Stimulated activated CD8-positive, alpha-beta memory T cell treated with anti-CD3 and anti-CD28 coated beads, Interleukin-15, amount 100 ng/mL, for 1 hour (primary cell): ENCODE data around the gene GPRC5D.

ENCODE experiments used
- DNase-seq: peaks from one replicate; pipeline ENCODE4 v3.0.0-alpha.2; 2020; ENCODE audit warnings: low read depth

Gene GPRC5D

GRCh38 chr12:12979731-12980259 is 27.8 kb upstream of the GPRC5D start:
- no peak for DNase-seq

DNA sequence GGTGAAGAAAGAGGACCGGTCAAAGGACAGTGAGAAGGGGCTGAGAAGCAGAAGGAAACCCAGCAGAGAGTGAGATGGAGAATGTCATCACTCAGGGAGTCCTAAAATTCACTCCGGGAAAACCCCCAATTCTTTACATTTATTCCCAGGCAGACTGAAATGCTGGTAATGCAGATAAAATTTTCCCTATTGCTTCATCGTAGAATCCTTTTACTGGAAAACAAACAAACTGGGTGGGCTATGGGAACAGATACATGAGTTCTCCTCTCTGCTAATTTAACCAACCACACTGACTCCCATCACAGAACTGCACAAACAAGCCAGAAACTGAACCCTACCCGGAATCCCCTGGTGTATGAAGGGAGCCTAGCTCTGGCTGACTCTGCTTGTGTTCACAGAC is 27.2 kb upstream of the GPRC5D start:
- DNase-seq: no peak

- no peak for DNase-seq
These were observed 25.3 kb upstream of the GPRC5D start for GRCh38 chr12:12977231-12977630.

DNA sequence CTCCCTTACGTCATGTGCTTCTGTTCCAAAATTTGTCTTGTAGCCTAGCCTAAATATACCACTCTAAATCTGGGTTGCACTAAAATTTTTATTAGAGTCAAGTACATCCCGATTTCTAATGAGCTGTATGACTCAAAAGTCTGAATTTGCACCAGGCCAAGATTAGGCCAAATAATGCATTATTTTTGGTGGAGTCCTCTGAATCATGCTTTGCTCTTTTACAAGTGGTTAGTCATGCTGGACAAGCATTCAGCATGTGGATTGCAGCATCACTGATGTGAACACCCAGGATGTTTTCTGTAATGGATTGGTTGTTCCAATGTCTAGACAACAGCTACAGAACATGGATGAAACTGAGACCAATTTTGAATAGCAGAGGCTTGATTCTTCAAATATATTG is 24.4 kb upstream of the GPRC5D start:
- DNase-seq: no peak

GRCh38 chr12:12975322-12976077 is 23.5 kb upstream of the GPRC5D start:
- no peak for DNase-seq

GRCh38 chr12:12974211-12974610 is 22.2 kb upstream of the GPRC5D start:
- no peak for DNase-seq

DNA sequence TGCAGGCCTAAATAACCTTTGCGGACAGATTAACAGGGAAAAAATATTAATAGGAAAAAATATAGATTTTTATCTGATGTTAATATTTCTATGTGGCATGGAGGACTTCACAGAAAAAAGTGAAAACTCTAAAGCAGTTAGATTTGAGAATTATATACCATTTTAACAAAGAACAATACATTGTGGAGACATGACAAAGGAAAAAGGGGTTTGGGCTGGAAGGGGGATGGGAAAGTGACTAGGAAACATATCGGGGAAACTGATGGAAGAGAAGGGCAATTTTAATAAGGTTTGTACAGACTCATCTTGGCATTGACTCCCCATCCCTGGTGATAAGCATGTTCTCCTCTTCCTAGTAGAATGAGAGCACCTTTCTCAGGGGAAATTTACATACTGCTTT is 21.0 kb upstream of the GPRC5D start:
- DNase-seq: no peak

- no peak for DNase-seq
These were observed 13.9 kb upstream of the GPRC5D start for GRCh38 chr12:12965836-12966235.

- DNase-seq: no peak
These were observed 12.3 kb upstream of the GPRC5D start for GRCh38 chr12:12964255-12964654.

DNA sequence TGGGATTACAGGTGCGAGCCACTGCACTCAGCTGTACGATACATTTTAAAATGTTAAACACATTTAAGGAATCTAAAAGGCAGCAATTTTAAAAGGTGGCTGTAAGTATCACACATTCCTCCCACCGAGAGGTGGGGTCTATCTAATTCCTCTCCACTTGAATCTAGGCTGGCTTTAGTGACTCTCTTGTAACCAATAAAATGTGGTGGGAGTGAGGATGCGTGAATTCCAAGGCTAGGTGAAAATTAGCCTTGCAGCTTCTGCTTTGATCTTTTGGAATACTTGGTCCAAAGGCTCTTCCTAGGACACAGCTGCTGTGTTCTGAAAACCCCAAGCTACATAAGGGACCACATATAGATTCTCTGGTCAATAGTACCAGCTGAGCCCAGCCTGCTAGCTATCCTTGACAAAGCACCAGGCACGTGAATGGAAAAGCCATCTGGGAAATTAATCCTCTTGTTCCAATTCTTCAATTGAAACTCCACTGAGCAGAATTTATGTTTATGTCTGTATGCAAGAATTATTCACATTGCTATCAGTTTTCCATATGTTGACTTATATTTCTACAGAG is 8.8 kb upstream of the GPRC5D start:
- DNase-seq: no peak

- no peak for DNase-seq
These were observed 6.9 kb upstream of the GPRC5D start for GRCh38 chr12:12958886-12959285.

- DNase-seq: no peak
These were observed 3.1 kb upstream of the GPRC5D start for GRCh38 chr12:12954878-12955625.

GRCh38 chr12:12954356-12954755 is 2.4 kb upstream of the GPRC5D start:
- no peak for DNase-seq

DNA sequence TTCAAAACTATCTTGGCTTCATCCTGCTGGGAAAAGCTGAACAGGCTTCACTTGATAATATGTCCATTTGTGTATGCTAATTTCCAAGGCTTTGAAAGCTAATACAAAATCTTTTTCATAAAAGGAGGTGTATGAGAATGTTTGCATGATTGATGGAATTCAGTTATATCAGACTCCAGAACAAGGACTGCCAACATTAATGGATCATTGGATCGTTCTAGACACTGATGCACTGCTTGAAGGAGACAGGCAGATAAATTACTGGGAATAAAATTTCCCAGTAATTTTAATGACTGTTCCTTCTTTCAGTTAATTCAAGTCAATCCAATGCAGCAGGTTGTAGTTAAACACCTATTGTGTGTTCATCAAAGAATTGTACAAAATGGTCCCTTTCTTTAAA is 466 bp downstream of the GPRC5D start:
- DNase-seq: no peak

DNA sequence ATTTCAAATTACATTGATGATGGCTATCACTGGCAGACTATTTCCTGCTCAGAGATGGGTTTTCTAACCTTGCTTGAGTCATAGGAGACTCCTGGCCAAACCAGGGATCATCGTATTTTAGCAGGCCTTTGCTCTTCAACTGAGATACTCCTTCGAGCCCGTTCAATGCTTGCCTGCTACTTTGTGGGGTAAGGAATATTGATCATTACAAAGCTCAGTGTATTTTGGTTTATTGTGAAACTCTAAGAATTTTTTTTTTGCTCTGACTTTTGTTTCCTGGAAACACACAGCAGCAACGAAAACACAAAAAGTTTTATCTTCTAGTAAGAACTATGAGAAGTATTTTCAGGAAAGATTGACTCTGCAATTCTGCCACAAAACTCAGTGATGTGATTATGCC is 4.1 kb downstream of the GPRC5D start:
- DNase-seq: no peak

DNA sequence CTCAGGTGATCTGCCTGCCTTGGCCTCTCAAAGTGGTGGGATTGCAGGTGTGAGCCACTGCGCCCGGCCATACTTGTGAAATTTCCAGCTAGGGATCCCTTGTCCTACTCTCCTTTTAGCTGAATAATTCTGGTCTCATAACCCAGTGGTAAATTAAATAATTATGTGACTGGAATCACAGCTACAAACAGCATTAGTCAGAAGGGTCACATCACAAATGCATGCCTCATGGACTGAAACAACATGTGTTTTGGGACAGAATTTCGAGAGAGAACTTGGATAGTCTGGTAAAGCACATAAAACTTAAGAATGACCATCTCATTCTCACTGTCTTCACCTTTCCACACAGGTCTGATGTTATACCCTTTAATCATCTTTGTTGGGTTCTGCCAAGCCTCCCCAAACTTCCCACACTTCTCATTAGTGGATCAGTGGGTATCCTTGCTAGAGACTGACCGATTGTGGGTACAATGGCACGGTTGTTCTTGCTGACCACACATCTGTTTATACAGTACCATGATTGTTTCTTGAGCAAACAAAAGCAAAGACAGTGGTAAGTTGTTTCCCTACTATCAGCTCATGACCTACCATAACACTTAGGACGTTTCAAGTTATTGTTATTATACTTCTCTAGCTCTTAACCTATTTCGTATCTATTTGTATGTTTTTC is 5.1 kb downstream of the GPRC5D start:
- no peak for DNase-seq

GRCh38 chr12:12945591-12945990 is 6.4 kb downstream of the GPRC5D start:
- no peak for DNase-seq

GRCh38 chr12:12943586-12944260 is 8.2 kb downstream of the GPRC5D start:
- DNase-seq: no peak

DNA sequence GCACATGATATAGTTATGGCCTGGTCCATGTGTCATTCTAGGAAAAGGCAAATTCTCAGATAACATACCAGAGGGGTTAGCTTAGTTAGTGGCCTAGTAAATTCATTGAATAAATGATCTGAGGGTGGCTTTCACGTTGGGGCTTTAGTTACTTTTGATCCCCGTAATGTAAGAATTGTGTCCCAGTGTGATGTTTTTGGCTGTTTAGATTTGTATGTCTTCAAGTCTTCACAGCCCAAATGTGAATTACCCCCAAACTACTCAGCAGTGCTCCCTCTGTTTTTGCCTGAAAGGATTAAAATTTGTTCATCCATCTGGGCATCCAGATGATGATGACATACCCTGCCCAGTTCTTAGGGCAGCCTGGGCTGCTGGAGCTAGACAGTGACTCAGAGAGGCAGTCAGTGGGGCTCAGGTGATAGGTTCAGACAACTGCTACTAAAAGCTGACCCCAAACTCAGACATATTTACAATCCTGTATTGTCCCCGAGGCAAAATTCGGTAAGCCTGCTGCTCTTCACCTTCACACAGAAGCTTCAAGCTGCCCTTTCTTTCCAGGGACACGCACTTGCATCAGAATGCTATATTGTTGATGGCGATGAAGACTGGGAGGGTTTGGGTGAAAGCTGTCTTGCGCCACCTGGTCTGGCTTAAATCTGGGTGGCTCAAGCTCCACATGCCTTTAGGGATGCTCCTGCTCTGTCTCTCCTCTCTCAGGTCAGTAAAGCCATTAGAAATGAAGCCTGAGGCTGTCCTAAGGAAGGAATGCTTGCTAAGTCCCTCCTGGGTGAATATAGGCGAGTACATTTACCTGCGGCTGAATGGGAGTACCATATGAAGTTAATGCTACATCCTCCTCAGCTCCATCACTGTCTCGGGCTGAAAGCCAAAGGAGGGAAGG is 10.3 kb downstream of the GPRC5D start:
- DNase-seq: no peak

DNA sequence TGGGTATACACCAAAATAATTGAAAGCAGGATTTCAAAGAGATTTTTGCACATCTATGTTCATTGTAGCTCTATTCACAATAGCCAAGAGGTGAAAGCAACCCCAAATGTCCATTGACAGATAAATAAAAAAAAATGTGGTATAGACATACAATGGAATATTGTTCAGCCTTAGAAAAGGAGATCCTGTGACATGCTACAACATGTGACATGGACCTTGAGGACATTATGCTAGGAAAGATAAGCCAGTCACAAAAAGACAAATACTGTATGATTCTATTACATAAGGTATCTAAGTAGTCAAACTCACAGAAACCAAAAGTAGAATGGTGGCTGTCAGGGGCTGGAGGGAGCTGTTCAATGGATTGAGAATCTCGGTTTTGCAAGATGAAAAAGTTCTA is 12.1 kb downstream of the GPRC5D start:
- DNase-seq: no peak

- DNase-seq: no peak
These were observed 13.4 kb downstream of the GPRC5D start for GRCh38 chr12:12938541-12938940.
